GM21786 (cell line): ENCODE results near the gene OR10G4.
"Not testable (repeated sequence)": the region's sequence is repeated elsewhere in the genome, so short reads cannot be mapped to it uniquely, and the experiment has no call there.

ENCODE experiments used
- ATAC-seq: cut with Tn5 transposase; IDR thresholded peaks from one replicate; pipeline ENCODE4 v1.9.1; 2021; ENCODE audit not compliant: unreplicated experiment

The OR10G4 gene

GRCh38 chr11:124012697-124013096 lies at the start of gene OR10G4:
OR10G4 (plus strand) TSS chr11:124012997; CDS start chr11:124015575, 2,578 bp downstream.
- ATAC-seq = no peak

GRCh38 chr11:123973816-123974215 lies 39.0 kb upstream of the OR10G4 start:
- ATAC-seq = no peak

GRCh38 chr11:123976770-123977560 lies 35.8 kb upstream of the OR10G4 start:
- no peak for ATAC-seq

GRCh38 chr11:123977731-123978347 lies 35.0 kb upstream of the OR10G4 start, which contains the start of gene OR10S1:
OR10S1 (minus strand) TSS chr11:123977781; CDS start chr11:123977664, 117 bp downstream.
- ATAC-seq = no peak

- ATAC-seq = no peak
Observed at GRCh38 chr11:123979311-123979710, 33.5 kb upstream of the OR10G4 start.

DNA sequence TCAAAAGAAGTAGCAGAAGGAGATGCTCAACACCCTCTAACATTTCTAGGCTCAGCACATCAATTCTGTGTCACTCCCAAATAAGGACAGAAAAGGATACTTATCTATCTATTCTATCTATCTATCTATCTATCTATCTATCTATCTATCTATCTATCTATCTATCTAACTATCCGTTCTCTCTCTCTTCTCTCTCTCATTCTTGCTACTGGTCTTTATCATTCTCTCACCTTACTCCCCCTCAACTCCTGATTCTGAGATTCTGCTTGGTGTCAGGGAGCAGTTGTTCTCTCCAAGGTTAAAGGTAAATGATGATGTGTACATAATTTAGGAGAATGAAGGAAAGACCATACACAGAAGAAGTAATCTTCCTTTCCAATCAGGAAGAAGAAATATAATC lies 17.7 kb upstream of the OR10G4 start, which contains the start of gene OR10G6:
OR10G6 (minus strand) TSS at position 43 of the 400 bp plus-strand sequence; CDS start at position 43, 0 bp downstream.
- ATAC-seq = no peak

DNA sequence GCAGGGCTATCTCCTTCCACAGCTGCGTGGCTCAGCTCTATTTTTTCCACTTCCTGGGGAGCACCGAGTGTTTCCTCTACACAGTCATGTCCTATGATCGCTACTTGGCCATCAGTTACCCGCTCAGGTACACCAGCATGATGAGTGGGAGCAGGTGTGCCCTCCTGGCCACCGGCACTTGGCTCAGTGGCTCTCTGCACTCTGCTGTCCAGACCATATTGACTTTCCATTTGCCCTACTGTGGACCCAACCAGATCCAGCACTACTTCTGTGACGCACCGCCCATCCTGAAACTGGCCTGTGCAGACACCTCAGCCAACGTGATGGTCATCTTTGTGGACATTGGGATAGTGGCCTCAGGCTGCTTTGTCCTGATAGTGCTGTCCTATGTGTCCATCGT lies 3.0 kb downstream of the OR10G4 start:
- not testable (repeated sequence) for ATAC-seq

GRCh38 chr11:124026498-124026897 lies 13.7 kb downstream of the OR10G4 start, which contains the start of gene OR10G8:
OR10G8 (plus strand) TSS chr11:124026798; CDS start chr11:124029623, 2,825 bp downstream.
- ATAC-seq = no peak

DNA sequence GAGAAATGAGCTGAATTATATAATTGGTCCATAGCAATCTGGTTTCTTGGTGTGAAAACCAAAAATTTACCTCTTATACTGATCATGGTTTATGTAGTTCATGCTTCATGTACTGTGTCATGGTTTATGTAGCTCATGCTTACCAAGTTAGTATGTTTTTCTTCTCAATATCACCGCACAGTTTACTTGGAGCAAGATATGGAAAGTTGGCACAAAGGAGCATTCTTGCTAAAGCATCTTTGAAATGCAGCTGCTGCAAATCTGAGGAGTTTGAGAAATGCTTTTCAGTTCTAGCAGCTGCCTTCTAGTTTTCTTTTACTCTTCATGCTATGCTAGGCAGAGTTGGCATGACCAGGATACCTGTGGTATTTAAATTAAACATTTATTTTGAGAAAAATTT lies 23.9 kb downstream of the OR10G4 start:
- no peak for ATAC-seq

DNA sequence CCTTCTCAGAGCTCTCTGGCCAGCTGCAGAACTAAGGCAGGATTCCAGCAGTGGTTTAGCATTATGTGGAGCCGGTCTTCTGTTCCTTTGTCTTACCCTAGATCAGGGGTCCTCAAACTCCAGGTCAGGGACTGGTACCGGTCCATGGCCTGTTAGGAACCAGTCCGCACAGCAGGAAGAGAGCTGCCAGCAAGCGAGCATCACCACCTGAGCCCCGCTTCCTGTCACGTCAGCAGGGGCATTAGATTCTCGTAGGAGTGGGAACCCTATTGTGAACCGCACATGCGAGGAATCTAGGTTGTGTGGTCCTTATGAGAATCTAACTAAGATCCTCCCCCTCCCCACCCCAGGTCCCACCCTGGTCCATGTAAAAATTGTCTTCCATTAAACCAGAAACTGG lies 26.8 kb downstream of the OR10G4 start:
- ATAC-seq = no peak

DNA sequence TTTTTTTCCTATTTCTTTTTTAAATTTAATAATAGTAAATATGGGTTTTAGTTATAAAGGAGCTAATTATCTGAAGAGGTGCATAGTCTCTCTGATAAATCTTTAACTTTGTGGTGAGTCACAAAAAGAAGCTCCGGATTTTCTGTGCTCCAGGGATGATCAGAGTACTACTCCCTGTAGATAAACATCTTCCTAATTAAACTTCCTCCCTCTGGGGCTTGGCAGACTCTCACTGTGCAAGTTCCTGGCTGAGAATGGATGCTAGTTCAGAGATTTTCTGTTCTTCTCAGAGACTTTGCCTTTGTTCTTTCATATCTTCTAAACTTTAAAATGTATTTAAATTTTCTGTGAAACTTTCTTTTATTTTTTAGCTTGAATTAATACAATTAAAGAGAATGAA lies 28.5 kb downstream of the OR10G4 start, which contains the start of gene OR10G7:
OR10G7 (minus strand) TSS at position 72 of the 400 bp plus-strand sequence. CDS start 2,324 bp downstream, outside the sequence.
- ATAC-seq = no peak

DNA sequence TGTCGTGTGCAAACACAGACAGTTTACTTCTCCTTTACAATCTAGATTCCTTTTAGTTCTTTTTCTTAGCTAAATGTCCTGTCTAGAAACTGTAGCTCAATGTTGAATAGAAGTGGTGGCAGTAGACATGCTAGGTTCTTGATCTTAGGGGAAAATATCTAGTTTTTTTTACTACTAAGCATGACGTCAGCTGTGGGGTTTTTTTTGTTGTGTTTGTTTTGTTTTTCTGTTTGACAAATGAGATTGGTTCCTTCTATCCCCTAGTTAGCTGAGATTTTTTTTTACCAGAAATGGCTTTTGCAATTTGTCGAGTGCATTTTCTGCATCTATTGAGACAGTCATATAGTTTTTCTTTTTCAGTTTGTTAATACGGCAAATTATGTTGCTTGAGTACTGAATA lies 30.6 kb downstream of the OR10G4 start:
- ATAC-seq = no peak

GRCh38 chr11:124050748-124051147 lies 38.0 kb downstream of the OR10G4 start:
- ATAC-seq = no peak

DNA sequence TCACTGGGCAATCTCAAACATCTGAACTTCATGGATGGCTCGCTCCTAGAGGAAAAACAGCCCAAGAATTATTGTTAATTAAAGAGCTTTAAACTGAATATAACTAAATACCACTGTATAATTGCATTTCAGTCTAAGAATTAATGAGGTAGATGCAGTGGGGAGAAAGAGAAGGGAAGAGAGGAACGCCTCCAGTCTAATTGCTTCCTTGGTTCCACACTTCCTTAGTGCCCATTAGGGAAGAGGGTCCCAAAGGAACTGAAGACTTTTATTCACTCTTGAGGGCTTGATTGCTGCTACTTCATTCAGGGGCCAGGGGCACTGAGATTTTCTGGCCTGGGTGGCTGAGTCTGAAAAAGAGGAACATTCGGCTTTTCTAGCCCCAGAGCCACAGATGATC lies 40.2 kb downstream of the OR10G4 start:
- no peak for ATAC-seq
